Hepatic stellate cell (primary cell): Measurements from ENCODE around the gene BBC3.
"Not testable (repeated sequence)": the region's sequence is repeated elsewhere in the genome, so short reads cannot be mapped to it uniquely, and the experiment has no call there.

Experiments
- DNase-seq: peaks from one replicate; pipeline ENCODE4 v3.0.0; 2011; ENCODE audit warnings: low spot score

The BBC3 gene

GRCh38 chr19:47257411-47258169 is 26.6 kb upstream of the BBC3 start:
- DNase-seq, result peak; percentile 31

- peak; percentile 99 for DNase-seq
These were observed 25.9 kb upstream of the BBC3 start for GRCh38 chr19:47256693-47257410.

- DNase-seq, result peak; percentile 95
These were observed 25.1 kb upstream of the BBC3 start, which contains the start of gene CCDC9 for GRCh38 chr19:47255879-47256692. Gene CCDC9 (plus strand): TSS chr19:47256525. CDS start chr19:47258401, 1,876 bp downstream.

GRCh38 chr19:47253970-47254369 is 23.0 kb upstream of the BBC3 start:
- no peak for DNase-seq

GRCh38 chr19:47253467-47253881 is 22.5 kb upstream of the BBC3 start:
- no peak for DNase-seq

- DNase-seq, result not testable (repeated sequence)
These were observed 22.0 kb upstream of the BBC3 start for GRCh38 chr19:47253016-47253415.

GRCh38 chr19:47247308-47247990 is 16.4 kb upstream of the BBC3 start:
- DNase-seq, result peak; percentile 72

- peak; percentile 94 for DNase-seq
These were observed 13.0 kb upstream of the BBC3 start for GRCh38 chr19:47243776-47244547.

GRCh38 chr19:47243364-47243775 is 12.4 kb upstream of the BBC3 start:
- DNase-seq, result no peak

- no peak for DNase-seq
These were observed 11.0 kb upstream of the BBC3 start for GRCh38 chr19:47241919-47242577.

GRCh38 chr19:47240996-47241918 is 10.3 kb upstream of the BBC3 start:
- DNase-seq, result peak; percentile 86

GRCh38 chr19:47240556-47240955 is 9.6 kb upstream of the BBC3 start:
- no peak for DNase-seq

- peak; percentile 63 for DNase-seq
These were observed 8.8 kb upstream of the BBC3 start for GRCh38 chr19:47239610-47240296.

- no peak for DNase-seq
These were observed 8.2 kb upstream of the BBC3 start for GRCh38 chr19:47239152-47239551.

- no peak for DNase-seq
These were observed 5.2 kb upstream of the BBC3 start for GRCh38 chr19:47236072-47236675.

- peak; percentile 82 for DNase-seq
These were observed 1.6 kb upstream of the BBC3 start for GRCh38 chr19:47232422-47233211.

GRCh38 chr19:47231215-47232054 is 436 bp upstream of the BBC3 start:
- peak; percentile 82 for DNase-seq
